GM23338 (cell line): Measurements from ENCODE around the gene LRTM2. TPM values are rescaled to one million over a fixed set of nuclear protein-coding genes. Genes with fewer than 3 reads are reported as not detected.

ENCODE experiments used
- ATAC-seq: fragments of 200-7000 bp; cut with Tn5 transposase; 3 replicates; pipeline ENCODE4 v1.9.1; 2020
- DNase-seq: peaks from one replicate; pipeline ENCODE4 v3.0.0-alpha.2; 2015; ENCODE audit warnings: low spot score
- H2AFZ ChIP-seq: fragments of 200-600 bp; sonication (generic); 2 replicates; pipeline ENCODE4 v1.8.0; 2016; ENCODE audit warnings: antibody characterized with exemption, mild to moderate bottlenecking, moderate library complexity
- H3F3A ChIP-seq: fragments of 200-600 bp; sonication (generic); replicated peaks from 2 replicates; pipeline ENCODE4 v1.8.0; 2017; ENCODE audit warnings: antibody characterized with exemption, mixed run types, low read depth
- H3K27ac ChIP-seq: fragments of 200-600 bp; sonication (generic); 2 replicates; pipeline ENCODE4 v1.6.1; 2016; ENCODE audit warnings: low read depth
- H3K27me3 ChIP-seq: fragments of 200-600 bp; sonication (generic); 2 replicates; pipeline ENCODE4 v1.8.0; 2016; ENCODE audit warnings: mild to moderate bottlenecking, mixed run types, moderate library complexity; ENCODE audit not compliant: insufficient read depth
- H3K36me3 ChIP-seq: fragments of 200-600 bp; sonication (generic); 2 replicates; pipeline ENCODE4 v1.8.0; 2016; ENCODE audit warnings: mild to moderate bottlenecking; ENCODE audit not compliant: insufficient read depth
- H3K4me1 ChIP-seq: fragments of 200-600 bp; sonication (generic); 2 replicates; pipeline ENCODE4 v1.8.0; 2016; ENCODE audit warnings: mild to moderate bottlenecking, moderate library complexity; ENCODE audit not compliant: insufficient read depth
- H3K4me2 ChIP-seq: fragments of 200-600 bp; sonication (generic); 2 replicates; pipeline ENCODE4 v1.7.1; 2017; ENCODE audit warnings: mixed run types
- H3K4me3 ChIP-seq: fragments of 200-600 bp; sonication (generic); 2 replicates; pipeline ENCODE4 v1.6.1; 2016; ENCODE audit warnings: mixed run types
- H3K79me2 ChIP-seq: fragments of 200-600 bp; sonication (generic); replicated peaks from 2 replicates; pipeline ENCODE4 v1.8.0; 2017; ENCODE audit warnings: mild to moderate bottlenecking; ENCODE audit not compliant: insufficient read depth
- H3K9me2 ChIP-seq: fragments of 200-600 bp; sonication (generic); 2 replicates; pipeline ENCODE4 v1.8.0; 2017; ENCODE audit not compliant: insufficient read depth
- H4K20me1 ChIP-seq: fragments of 200-600 bp; sonication (generic); replicated peaks from 2 replicates; pipeline ENCODE4 v1.8.0; 2017; ENCODE audit warnings: mild to moderate bottlenecking; ENCODE audit not compliant: insufficient read depth
- H3K27ac Mint-ChIP-seq: 2 replicates; pipeline ENCODE4 v1.8.0; 2020; ENCODE audit warnings: inconsistent platforms, mild to moderate bottlenecking, moderate library complexity, mixed read lengths
- H3K27me3 Mint-ChIP-seq: 3 replicates; pipeline ENCODE4 v1.8.0; 2022; ENCODE audit warnings: low read depth, mild to moderate bottlenecking, moderate library complexity, mixed read lengths, inconsistent platforms; ENCODE audit not compliant: insufficient read depth, poor library complexity
- H3K36me3 Mint-ChIP-seq: 3 replicates; pipeline ENCODE4 v1.8.0; 2021; ENCODE audit warnings: low read depth, mild to moderate bottlenecking, inconsistent platforms, moderate library complexity, mixed read lengths
- H3K4me1 Mint-ChIP-seq: 3 replicates; pipeline ENCODE4 v1.8.0; 2020; ENCODE audit warnings: mild to moderate bottlenecking, inconsistent platforms, mixed read lengths
- H3K4me3 Mint-ChIP-seq: 3 replicates; pipeline ENCODE4 v1.8.0; 2021; ENCODE audit warnings: moderate library complexity, mild to moderate bottlenecking, inconsistent platforms, mixed read lengths
- H3K9me3 Mint-ChIP-seq: 3 replicates; pipeline ENCODE4 v1.8.0; 2020; ENCODE audit warnings: moderate library complexity, mild to moderate bottlenecking, inconsistent platforms, mixed read lengths
- CREB1 ChIP-seq: fragments of 250-450 bp; sonication (Bioruptor Pico); IDR thresholded peaks from 2 replicates; pipeline ENCODE4 v1.5.0; 2020; ENCODE audit warnings: low read depth, mild to moderate bottlenecking, moderate library complexity
- EZH2phosphoT487 ChIP-seq: fragments of 200-600 bp; sonication (generic); IDR thresholded peaks from one replicate; pipeline ENCODE4 v1.8.1; 2018; ENCODE audit warnings: antibody characterized with exemption; ENCODE audit not compliant: unreplicated experiment
- JUNB ChIP-seq: IDR thresholded peaks from one replicate; pipeline ENCODE4 v1.6.1; 2016; ENCODE audit warnings: antibody characterized with exemption; ENCODE audit not compliant: unreplicated experiment
- NANOG ChIP-seq: IDR thresholded peaks from 2 replicates; pipeline ENCODE4 v1.6.1; 2016; ENCODE audit warnings: antibody characterized with exemption, borderline replicate concordance
- STAT1 ChIP-seq: IDR thresholded peaks from one replicate; pipeline ENCODE4 v1.6.1; 2016; ENCODE audit warnings: antibody characterized with exemption; ENCODE audit not compliant: unreplicated experiment
- ZNF114 ChIP-seq: fragments of 250-450 bp; sonication (Bioruptor Pico); IDR thresholded peaks from 2 replicates; pipeline ENCODE4 v1.5.0; 2020; ENCODE audit warnings: mild to moderate bottlenecking, moderate library complexity
- ZNF331 ChIP-seq: fragments of 250-450 bp; sonication (Bioruptor Pico); IDR thresholded peaks from 2 replicates; pipeline ENCODE4 v1.5.0; 2020; ENCODE audit warnings: low read depth, mild to moderate bottlenecking, moderate library complexity
- polyA plus RNA-seq: library from polyadenylated mRNA; unstranded; fragments of >200 nt; fragmentation: Nextera tagmentation; extraction: Ambion mirVana; gene quantifications from 2 replicates; pipeline ENCODE4 v1.2.1, GENCODE V29; 2016
- total RNA-seq: library from RNA; depleted of rRNA; stranded (reverse); fragments of >200 nt; shearing (Covaris generic); gene quantifications from 2 replicates; pipeline ENCODE4 v1.2.3, GENCODE V29; 2014
- TF ChIP-seq, protein P1 (sequence below): fragments of 250-450 bp; sonication (Bioruptor Pico); IDR thresholded peaks from 2 replicates; pipeline ENCODE4 v1.5.0; 2020; ENCODE audit warnings: mild to moderate bottlenecking, moderate library complexity
- TF ChIP-seq, protein P2 (sequence below): IDR thresholded peaks from one replicate; pipeline ENCODE4 v1.6.1; 2018; ENCODE audit warnings: antibody characterized with exemption; ENCODE audit not compliant: unreplicated experiment

Gene LRTM2
- total and polyA plus RNA-seq, 2 experiments from 2014 or later: 0.08 TPM; not detected in 1

DNA sequence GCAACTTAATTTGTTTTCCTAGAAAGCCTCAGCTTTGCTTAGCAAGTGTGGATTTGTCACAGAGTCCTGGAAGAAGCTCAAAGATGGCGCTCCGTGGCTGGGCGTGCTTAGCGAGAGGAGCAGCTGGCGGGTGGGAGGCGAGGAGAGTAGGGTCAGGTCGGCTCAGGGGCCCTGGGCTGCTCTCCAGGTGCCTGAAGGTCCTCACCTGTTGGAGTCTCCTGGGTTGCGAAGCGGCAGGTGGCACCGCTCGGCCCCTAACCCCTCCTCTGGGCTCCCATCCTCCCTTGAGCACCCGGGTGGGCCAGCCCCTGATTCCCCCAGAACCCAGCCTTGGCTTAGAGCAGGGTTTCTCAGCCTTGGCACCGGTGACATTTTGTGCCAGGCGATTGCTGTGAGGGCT is 25.1 kb downstream of the LRTM2 start:
- TF ChIP-seq NANOG (no peak), ZNF114 (CRISPR knock-in tag) (no peak), ZNF331 (CRISPR knock-in tag) (no peak), CREB1 (CRISPR knock-in tag) (no peak), JUNB (no peak), EZH2phosphoT487 (no peak), STAT1 (no peak)
- TF ChIP-seq, protein P1, sequence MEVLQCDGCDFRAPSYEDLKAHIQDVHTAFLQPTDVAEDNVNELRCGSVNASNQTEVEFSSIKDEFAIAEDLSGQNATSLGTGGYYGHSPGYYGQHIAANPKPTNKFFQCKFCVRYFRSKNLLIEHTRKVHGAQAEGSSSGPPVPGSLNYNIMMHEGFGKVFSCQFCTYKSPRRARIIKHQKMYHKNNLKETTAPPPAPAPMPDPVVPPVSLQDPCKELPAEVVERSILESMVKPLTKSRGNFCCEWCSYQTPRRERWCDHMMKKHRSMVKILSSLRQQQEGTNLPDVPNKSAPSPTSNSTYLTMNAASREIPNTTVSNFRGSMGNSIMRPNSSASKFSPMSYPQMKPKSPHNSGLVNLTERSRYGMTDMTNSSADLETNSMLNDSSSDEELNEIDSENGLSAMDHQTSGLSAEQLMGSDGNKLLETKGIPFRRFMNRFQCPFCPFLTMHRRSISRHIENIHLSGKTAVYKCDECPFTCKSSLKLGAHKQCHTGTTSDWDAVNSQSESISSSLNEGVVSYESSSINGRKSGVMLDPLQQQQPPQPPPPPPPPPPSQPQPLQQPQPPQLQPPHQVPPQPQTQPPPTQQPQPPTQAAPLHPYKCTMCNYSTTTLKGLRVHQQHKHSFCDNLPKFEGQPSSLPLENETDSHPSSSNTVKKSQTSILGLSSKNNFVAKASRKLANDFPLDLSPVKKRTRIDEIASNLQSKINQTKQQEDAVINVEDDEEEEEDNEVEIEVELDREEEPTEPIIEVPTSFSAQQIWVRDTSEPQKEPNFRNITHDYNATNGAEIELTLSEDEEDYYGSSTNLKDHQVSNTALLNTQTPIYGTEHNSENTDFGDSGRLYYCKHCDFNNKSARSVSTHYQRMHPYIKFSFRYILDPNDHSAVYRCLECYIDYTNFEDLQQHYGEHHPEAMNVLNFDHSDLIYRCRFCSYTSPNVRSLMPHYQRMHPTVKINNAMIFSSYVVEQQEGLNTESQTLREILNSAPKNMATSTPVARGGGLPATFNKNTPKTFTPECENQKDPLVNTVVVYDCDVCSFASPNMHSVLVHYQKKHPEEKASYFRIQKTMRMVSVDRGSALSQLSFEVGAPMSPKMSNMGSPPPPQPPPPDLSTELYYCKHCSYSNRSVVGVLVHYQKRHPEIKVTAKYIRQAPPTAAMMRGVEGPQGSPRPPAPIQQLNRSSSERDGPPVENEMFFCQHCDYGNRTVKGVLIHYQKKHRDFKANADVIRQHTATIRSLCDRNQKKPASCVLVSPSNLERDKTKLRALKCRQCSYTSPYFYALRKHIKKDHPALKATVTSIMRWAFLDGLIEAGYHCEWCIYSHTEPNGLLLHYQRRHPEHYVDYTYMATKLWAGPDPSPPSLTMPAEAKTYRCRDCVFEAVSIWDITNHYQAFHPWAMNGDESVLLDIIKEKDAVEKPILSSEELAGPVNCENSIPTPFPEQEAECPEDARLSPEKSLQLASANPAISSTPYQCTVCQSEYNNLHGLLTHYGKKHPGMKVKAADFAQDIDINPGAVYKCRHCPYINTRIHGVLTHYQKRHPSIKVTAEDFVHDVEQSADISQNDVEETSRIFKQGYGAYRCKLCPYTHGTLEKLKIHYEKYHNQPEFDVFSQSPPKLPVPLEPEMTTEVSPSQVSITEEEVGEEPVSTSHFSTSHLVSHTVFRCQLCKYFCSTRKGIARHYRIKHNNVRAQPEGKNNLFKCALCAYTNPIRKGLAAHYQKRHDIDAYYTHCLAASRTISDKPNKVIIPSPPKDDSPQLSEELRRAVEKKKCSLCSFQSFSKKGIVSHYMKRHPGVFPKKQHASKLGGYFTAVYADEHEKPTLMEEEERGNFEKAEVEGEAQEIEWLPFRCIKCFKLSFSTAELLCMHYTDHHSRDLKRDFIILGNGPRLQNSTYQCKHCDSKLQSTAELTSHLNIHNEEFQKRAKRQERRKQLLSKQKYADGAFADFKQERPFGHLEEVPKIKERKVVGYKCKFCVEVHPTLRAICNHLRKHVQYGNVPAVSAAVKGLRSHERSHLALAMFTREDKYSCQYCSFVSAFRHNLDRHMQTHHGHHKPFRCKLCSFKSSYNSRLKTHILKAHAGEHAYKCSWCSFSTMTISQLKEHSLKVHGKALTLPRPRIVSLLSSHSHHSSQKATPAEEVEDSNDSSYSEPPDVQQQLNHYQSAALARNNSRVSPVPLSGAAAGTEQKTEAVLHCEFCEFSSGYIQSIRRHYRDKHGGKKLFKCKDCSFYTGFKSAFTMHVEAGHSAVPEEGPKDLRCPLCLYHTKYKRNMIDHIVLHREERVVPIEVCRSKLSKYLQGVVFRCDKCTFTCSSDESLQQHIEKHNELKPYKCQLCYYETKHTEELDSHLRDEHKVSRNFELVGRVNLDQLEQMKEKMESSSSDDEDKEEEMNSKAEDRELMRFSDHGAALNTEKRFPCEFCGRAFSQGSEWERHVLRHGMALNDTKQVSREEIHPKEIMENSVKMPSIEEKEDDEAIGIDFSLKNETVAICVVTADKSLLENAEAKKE (CRISPR knock-in tag): no peak
- TF ChIP-seq, protein P2, sequence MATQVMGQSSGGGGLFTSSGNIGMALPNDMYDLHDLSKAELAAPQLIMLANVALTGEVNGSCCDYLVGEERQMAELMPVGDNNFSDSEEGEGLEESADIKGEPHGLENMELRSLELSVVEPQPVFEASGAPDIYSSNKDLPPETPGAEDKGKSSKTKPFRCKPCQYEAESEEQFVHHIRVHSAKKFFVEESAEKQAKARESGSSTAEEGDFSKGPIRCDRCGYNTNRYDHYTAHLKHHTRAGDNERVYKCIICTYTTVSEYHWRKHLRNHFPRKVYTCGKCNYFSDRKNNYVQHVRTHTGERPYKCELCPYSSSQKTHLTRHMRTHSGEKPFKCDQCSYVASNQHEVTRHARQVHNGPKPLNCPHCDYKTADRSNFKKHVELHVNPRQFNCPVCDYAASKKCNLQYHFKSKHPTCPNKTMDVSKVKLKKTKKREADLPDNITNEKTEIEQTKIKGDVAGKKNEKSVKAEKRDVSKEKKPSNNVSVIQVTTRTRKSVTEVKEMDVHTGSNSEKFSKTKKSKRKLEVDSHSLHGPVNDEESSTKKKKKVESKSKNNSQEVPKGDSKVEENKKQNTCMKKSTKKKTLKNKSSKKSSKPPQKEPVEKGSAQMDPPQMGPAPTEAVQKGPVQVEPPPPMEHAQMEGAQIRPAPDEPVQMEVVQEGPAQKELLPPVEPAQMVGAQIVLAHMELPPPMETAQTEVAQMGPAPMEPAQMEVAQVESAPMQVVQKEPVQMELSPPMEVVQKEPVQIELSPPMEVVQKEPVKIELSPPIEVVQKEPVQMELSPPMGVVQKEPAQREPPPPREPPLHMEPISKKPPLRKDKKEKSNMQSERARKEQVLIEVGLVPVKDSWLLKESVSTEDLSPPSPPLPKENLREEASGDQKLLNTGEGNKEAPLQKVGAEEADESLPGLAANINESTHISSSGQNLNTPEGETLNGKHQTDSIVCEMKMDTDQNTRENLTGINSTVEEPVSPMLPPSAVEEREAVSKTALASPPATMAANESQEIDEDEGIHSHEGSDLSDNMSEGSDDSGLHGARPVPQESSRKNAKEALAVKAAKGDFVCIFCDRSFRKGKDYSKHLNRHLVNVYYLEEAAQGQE: no peak
- Histone ChIP-seq H3K4me3 (no peak overlapping the region), H3F3A (no peaks in the 10 kb centered on the region), H4K20me1 (no peaks in the 10 kb centered on the region), H3K79me2 (no peaks in the 10 kb centered on the region), H3K4me1 (peaks cover 9% of the 10 kb centered on the region), H3K36me3 (no peaks in the 10 kb centered on the region), H2AFZ (no peak overlapping the region), H3K4me2 (no peak overlapping the region), H3K27me3 (no peaks in the 10 kb centered on the region), H3K27ac (no peak overlapping the region), H3K9me2 (no peaks in the 10 kb centered on the region)
- Mint-ChIP-seq H3K4me1 (peaks cover 40% of the 10 kb centered on the region), H3K4me3 (no peak overlapping the region), H3K36me3 (no peaks in the 10 kb centered on the region), H3K27ac (no peak overlapping the region), H3K9me3 (no peaks in the 10 kb centered on the region), H3K27me3 (peaks cover 4% of the 10 kb centered on the region)
- ATAC-seq (no peak), DNase-seq (no peak)
